NCI-H460 (cell line): Measurements from ENCODE around the gene ABHD12. TPM values are rescaled to one million over a fixed set of nuclear protein-coding genes. Genes with fewer than 3 reads are reported as not detected.

Source experiments
- small RNA-seq, 2 experiments: library from RNA; depleted of rRNA; stranded (forward); fragments of <200 nt; gene quantifications; one replicate each; pipeline ENCODE3, GENCODE V24; 2014
- total RNA-seq: library from RNA; depleted of rRNA; stranded (reverse); fragments of >200 nt; shearing (Covaris generic); gene quantifications from 2 replicates; pipeline ENCODE4 v1.2.3, GENCODE V29; 2014; rRNA removed

Gene ABHD12
- total RNA-seq, 1 experiment from 2014 or later, result 25.9 TPM

Small RNAs within 50 kb of the gene (small RNA-seq; reads per million reads assigned to genes)
- gene AL121772.2, result 0 reads per million in 2 experiments

Other genes with a start within 250 kb of the ABHD12 start
- 79.9 and 89.6 TPM in 2 replicates for gene ENTPD6, start 195.1 kb downstream of the ABHD12 start, total RNA-seq
- 422 and 453 TPM in 2 replicates for gene PYGB, start 142.8 kb downstream of the ABHD12 start, total RNA-seq
- gene GINS1, start 16.8 kb upstream of the ABHD12 start, total RNA-seq, result 19.0 and 22.1 TPM in 2 replicates
- gene NINL, start 194.7 kb upstream of the ABHD12 start, total RNA-seq, result 1.6 and 2.8 TPM in 2 replicates
- gene NANP, start 233.2 kb upstream of the ABHD12 start, total RNA-seq, result 9.7 and 14.7 TPM in 2 replicates